Thyroid gland (tissue), 4 donors: ENCODE data around the gene KLF2. TPM values are rescaled to one million over a fixed set of nuclear protein-coding genes. Genes with fewer than 3 reads are reported as not detected.
A peak's percentile ranks its signal among the peaks of the same experiment; 100 is the strongest.

ENCODE experiments used
- DNase-seq, 2 donors: peaks; one replicate each; pipeline ENCODE4 v3.0.0-alpha.2; 2019
- H3K27ac ChIP-seq, 3 donors: fragments of 200-600 bp; sonication (generic); 1 replicate in 2 of 3; 2 replicates in 1 of 3; pipeline ENCODE4 v1.5.1; 2016 to 2019; ENCODE audit warnings: mild to moderate bottlenecking in 1 of 3, moderate library complexity in 1 of 3
- H3K27me3 ChIP-seq: fragments of 200-600 bp; sonication (generic); one replicate; pipeline ENCODE4 v1.5.1; 2019
- H3K36me3 ChIP-seq, 2 donors: fragments of 200-600 bp; sonication (generic); one replicate each; pipeline ENCODE4 v1.5.1; 2016 to 2019
- H3K4me1 ChIP-seq, 2 donors: fragments of 200-600 bp; sonication (generic); one replicate each; pipeline ENCODE4 v1.5.1; 2017 to 2019
- H3K4me3 ChIP-seq, 3 donors: fragments of 200-600 bp; sonication (generic); replicated peaks in 1 of 3; 1 replicate in 2 of 3; 2 replicates in 1 of 3; pipeline ENCODE4 v1.5.1; 2016; ENCODE audit warnings: mild to moderate bottlenecking in 1 of 3
- H3K9me3 ChIP-seq: fragments of 200-600 bp; sonication (generic); one replicate; pipeline ENCODE4 v1.5.1; 2017
- POLR2A ChIP-seq, 2 donors: fragments of 450-650 bp; IDR thresholded peaks; one replicate each; pipeline ENCODE4 v1.6.1; 2017; ENCODE audit warnings: antibody characterized with exemption in 2 of 2, mild to moderate bottlenecking in 2 of 2, moderate library complexity in 1 of 2
- WGBS, 2 donors: methylation state at CpG; one replicate each; pipeline ENCODE4 v1.1.5; 2017; 5-methylcytosine and 5-hydroxymethylcytosine counted together
- intact Hi-C: fragments of 100-400 bp; cut with DNase I; formaldehyde crosslinking; loops from one replicate; pipeline ENCODE4 v1.15.1; 2023
- total RNA-seq, 4 donors: library from RNA; depleted of rRNA; stranded (reverse); fragments of >200 nt; gene quantifications; one replicate each; pipeline ENCODE4 v1.2.3, GENCODE V29; 2016
- TF ChIP-seq, protein P1 (sequence below), 6 experiments: fragments of 200-600 bp in 3 of 6; fragments of 450-650 bp in 3 of 6; sonication (generic) in 3 of 6; IDR thresholded peaks; one replicate each; pipeline ENCODE4 v1.5.1; 2016 to 2019; ENCODE audit warnings: antibody characterized with exemption in 6 of 6, mild to moderate bottlenecking in 2 of 6, inconsistent platforms in 1 of 6, moderate library complexity in 1 of 6

Gene KLF2
- total RNA-seq, 4 donors from 2014 or later: 9.1 to 15.9 (median 14.0) TPM

- intact Hi-C loops: loop anchor here (5.0 kb wide), 1 partner anchor 41 kb away; no protein-coding TSS in a partner anchor
These were observed 11.9 kb downstream of the KLF2 start for GRCh38 chr19:16336571-16336970.

DNA sequence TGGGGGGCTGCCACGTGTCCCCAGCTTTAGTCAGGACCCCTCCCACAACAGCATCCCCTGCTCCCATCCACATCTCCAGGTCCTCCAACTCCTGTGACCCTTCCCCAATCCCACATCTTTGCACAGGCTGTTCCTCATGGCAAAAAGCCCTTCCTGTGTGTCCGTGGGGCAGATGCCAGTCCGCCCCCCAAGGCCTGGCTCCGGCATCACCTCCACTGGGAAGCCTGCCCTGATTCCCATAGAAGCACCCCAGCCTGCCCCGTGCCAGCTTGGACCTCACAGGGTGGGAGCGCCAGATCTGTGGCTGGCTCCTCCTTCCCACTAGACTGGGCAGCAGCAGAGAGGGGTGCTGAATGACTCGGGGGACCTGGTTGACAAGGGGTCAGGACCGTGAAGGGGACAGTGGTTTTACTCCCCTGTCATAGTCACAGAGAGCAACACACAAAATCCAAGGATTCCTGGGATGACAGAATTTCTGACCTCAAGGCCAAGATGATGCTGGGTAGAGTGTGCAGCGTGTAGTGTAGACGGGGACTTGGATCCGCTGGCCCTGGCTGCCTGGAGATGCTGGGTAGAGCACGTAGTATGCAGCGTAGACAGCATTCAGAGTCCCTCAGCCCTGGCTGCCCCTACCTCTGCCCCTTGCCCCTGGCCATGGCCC is 13.3 kb downstream of the KLF2 start:
- H3K4me3 ChIP-seq: no peak overlapping the region
- no peaks in the 10 kb centered on the region for H3K9me3 ChIP-seq
- 73 to 80% methylated on average over 13 of the region's 13 CpGs for WGBS, 2 donors
- intact Hi-C loops: loop anchor here (5.0 kb wide), 1 partner anchor 39 kb away; no protein-coding TSS in a partner anchor
- H3K27ac ChIP-seq: no peak overlapping the region
- H3K4me1 ChIP-seq: peaks cover 20 to 30% of the 10 kb centered on the region in 2 donors
- DNase-seq: no peak
- no peak for TF ChIP-seq POLR2A (IDR thresholded peaks at IDR 0.05)
- TF ChIP-seq, protein P1, sequence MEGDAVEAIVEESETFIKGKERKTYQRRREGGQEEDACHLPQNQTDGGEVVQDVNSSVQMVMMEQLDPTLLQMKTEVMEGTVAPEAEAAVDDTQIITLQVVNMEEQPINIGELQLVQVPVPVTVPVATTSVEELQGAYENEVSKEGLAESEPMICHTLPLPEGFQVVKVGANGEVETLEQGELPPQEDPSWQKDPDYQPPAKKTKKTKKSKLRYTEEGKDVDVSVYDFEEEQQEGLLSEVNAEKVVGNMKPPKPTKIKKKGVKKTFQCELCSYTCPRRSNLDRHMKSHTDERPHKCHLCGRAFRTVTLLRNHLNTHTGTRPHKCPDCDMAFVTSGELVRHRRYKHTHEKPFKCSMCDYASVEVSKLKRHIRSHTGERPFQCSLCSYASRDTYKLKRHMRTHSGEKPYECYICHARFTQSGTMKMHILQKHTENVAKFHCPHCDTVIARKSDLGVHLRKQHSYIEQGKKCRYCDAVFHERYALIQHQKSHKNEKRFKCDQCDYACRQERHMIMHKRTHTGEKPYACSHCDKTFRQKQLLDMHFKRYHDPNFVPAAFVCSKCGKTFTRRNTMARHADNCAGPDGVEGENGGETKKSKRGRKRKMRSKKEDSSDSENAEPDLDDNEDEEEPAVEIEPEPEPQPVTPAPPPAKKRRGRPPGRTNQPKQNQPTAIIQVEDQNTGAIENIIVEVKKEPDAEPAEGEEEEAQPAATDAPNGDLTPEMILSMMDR (IDR thresholded peaks at IDR 0.05): no peak
- H3K27me3 ChIP-seq: no peaks in the 10 kb centered on the region
- H3K36me3 ChIP-seq: no peaks in the 10 kb centered on the region

More at GRCh38 chr19:16336571-16336970, 11.9 kb downstream of the KLF2 start:
- H3K27ac ChIP-seq: no peak overlapping the region
- TF ChIP-seq, protein P1 (IDR thresholded peaks at IDR 0.05): no peak
- no peak for TF ChIP-seq POLR2A (IDR thresholded peaks at IDR 0.05)
- 94 to 96% methylated on average over 4 of the region's 4 CpGs for WGBS, 2 donors
- DNase-seq: no peak
- H3K27me3 ChIP-seq: no peaks in the 10 kb centered on the region
- peaks cover 6 to 16% of the 10 kb centered on the region in 2 donors for H3K4me1 ChIP-seq
- no peaks in the 10 kb centered on the region for H3K9me3 ChIP-seq
- H3K4me3 ChIP-seq: no peak overlapping the region
- no peaks in the 10 kb centered on the region for H3K36me3 ChIP-seq

GRCh38 chr19:16338470-16339360 is 14.1 kb downstream of the KLF2 start:
- TF ChIP-seq POLR2A (IDR thresholded peaks at IDR 0.05): no peak
- TF ChIP-seq, protein P1 (IDR thresholded peaks at IDR 0.05): no peak
- no peaks in the 10 kb centered on the region for H3K36me3 ChIP-seq
- H3K27me3 ChIP-seq: no peaks in the 10 kb centered on the region
- DNase-seq: peak in 1 of 2 donors; percentile 37
- peak overlapping the region in 1 of 3 donors; percentile 10 for H3K27ac ChIP-seq
- no peaks in the 10 kb centered on the region for H3K9me3 ChIP-seq
- H3K4me3 ChIP-seq: no peak overlapping the region
- H3K4me1 ChIP-seq: peaks cover 21 to 33% of the 10 kb centered on the region in 2 donors
- intact Hi-C loops: loop anchor here (5.0 kb wide), 1 partner anchor 39 kb away; no protein-coding TSS in a partner anchor
- WGBS, 2 donors: 34 to 48% methylated on average over 13 of the region's 30 CpGs

DNA sequence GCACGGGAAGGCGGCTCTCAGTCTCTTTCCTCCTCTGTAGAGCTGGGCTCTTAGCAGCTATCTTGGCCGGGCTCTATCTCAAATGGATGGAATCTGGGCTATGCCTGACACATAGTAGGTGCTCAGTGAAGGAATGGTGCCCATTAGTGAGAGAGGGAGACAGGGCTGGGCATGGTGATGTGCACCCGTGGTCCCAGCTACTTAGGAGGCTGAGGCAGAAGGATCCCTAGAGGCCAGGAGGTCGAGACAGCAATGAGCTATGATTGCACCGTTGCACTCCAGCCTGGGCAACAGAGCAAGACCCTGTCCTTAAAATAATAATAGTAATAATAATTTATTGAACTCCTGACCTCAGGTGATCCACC is 14.7 kb downstream of the KLF2 start:
- H3K9me3 ChIP-seq: no peaks in the 10 kb centered on the region
- H3K27me3 ChIP-seq: no peaks in the 10 kb centered on the region
- H3K4me1 ChIP-seq: peaks cover 21 to 33% of the 10 kb centered on the region in 2 donors
- TF ChIP-seq POLR2A (IDR thresholded peaks at IDR 0.05): no peak
- TF ChIP-seq, protein P1 (IDR thresholded peaks at IDR 0.05): no peak
- 76 to 86% methylated on average over 6 of the region's 6 CpGs for WGBS, 2 donors
- intact Hi-C loops: loop anchor here (5.0 kb wide), 1 partner anchor 38 kb away; no protein-coding TSS in a partner anchor
- H3K27ac ChIP-seq: peak overlapping the region in 1 of 3 donors; percentile 10
- no peak overlapping the region for H3K4me3 ChIP-seq
- no peak for DNase-seq
- no peaks in the 10 kb centered on the region for H3K36me3 ChIP-seq
